Right lobe of liver (tissue), 4 donors: ENCODE data around the gene HES4.

Experiments
- CTCF ChIP-seq, 4 donors: fragments of 200-600 bp in 3 of 4; fragments of 450-650 bp in 1 of 4; IDR thresholded peaks; one replicate each; pipeline versions ENCODE4 v1.5.1 to v1.8.0; 2016 to 2022; ENCODE audit warnings: antibody characterized with exemption in 4 of 4, mild to moderate bottlenecking in 2 of 4
- POLR2A ChIP-seq: fragments of 450-650 bp; IDR thresholded peaks from one replicate; pipeline ENCODE4 v1.6.1; 2017; ENCODE audit warnings: antibody characterized with exemption, mild to moderate bottlenecking
- donor health status: DM: no; HTN: no; CAD: no.
- donor health status: DM: no; HTN: no; CAD: no.
- donor health status: DM: no; HTN: yes; CAD: no.

- TF ChIP-seq CTCF (IDR thresholded peaks at IDR 0.05) (no peak), POLR2A (no peak)
Measured at GRCh38 chr1:997713-997992, 2.2 kb downstream of the HES4 start.
